Endothelial cell of umbilical vein (primary cell): ENCODE results near the gene SNU13. TPM values are rescaled to one million over a fixed set of nuclear protein-coding genes. Genes with fewer than 3 reads are reported as not detected.

Experiments
- BruUV-seq: library from RNA; stranded (reverse); fragments of 400-500 nt; replicated peaks from 2 replicates; lab custom pipeline; 2021; lab: Mats Ljungman, UMichigan
- CTCF ChIA-PET: fragments of 300-600, 350-600 bp; sonication (Branson Sonifier 250); formaldehyde crosslinking; loops from one replicate; lab custom pipeline; 2021; ENCODE audit warnings: antibody characterized with exemption, inconsistent platforms; lab: Charles Lee
- POLR2A ChIA-PET: fragments of 300-600, 350-600 bp; sonication (Branson Sonifier 250); formaldehyde crosslinking; loops from one replicate; lab custom pipeline; 2021; ENCODE audit warnings: antibody characterized with exemption, inconsistent platforms; lab: Charles Lee
- DNase-seq: peaks from one replicate; pipeline ENCODE4 v3.0.0-alpha.2; 2011; ENCODE audit warnings: low read depth, low spot score
- FAIRE-seq: peaks from 2 replicates; lab custom pipeline; 2011; peaks lifted over from hg19 to GRCh38; lab: Jason Lieb, UNC
- H2AFZ ChIP-seq: 2 replicates; pipeline ENCODE4 v1.6.0; 2012; ENCODE audit warnings: low read depth, low read length, control low read depth, inconsistent platforms
- H3K27ac ChIP-seq: 2 replicates; pipeline ENCODE4 v1.5.1; 2011; ENCODE audit warnings: low read depth, mild to moderate bottlenecking, control low read depth, low read length, moderate library complexity; ENCODE audit not compliant: insufficient read depth
- H3K27me3 ChIP-seq, 2 experiments: 2 replicates each; pipeline versions ENCODE4 v1.6.0 to v1.6.1; 2011; ENCODE audit warnings: low read length in 2 of 2, mixed read lengths in 1 of 2; ENCODE audit not compliant: control insufficient read depth in 2 of 2, insufficient read depth in 2 of 2
- H3K36me3 ChIP-seq, 2 experiments: 2 replicates in 1 of 2; 3 replicates in 1 of 2; pipeline ENCODE4 v1.5.1; 2011; ENCODE audit warnings: low read length in 2 of 2, mild to moderate bottlenecking in 1 of 2, moderate library complexity in 1 of 2; ENCODE audit not compliant: control insufficient read depth in 2 of 2, insufficient read depth in 2 of 2; ENCODE audit errors: extremely low read depth in 1 of 2
- H3K4me1 ChIP-seq: 3 replicates; pipeline ENCODE4 v1.5.1; 2011; ENCODE audit warnings: mild to moderate bottlenecking, low read length; ENCODE audit not compliant: control insufficient read depth, insufficient read depth; ENCODE audit errors: extremely low read depth
- H3K4me2 ChIP-seq: 2 replicates; pipeline ENCODE4 v1.6.1; 2011; ENCODE audit warnings: low read length, control low read depth, mixed read lengths; ENCODE audit not compliant: insufficient read depth
- H3K4me3 ChIP-seq, 3 experiments: fragments of 200-600 bp in 1 of 3; sonication (generic), shearing (Covaris generic) in 1 of 3; replicated peaks in 1 of 3; 2 replicates each; pipeline ENCODE4 v1.5.1; 2011 to 2016; ENCODE audit warnings: control low read depth in 3 of 3, low read length in 3 of 3, mild to moderate bottlenecking in 2 of 3, inconsistent platforms in 1 of 3, low read depth in 1 of 3, moderate library complexity in 1 of 3; ENCODE audit not compliant: insufficient read depth in 1 of 3
- H3K79me2 ChIP-seq: 2 replicates; pipeline ENCODE4 v1.6.0; 2012; ENCODE audit warnings: low read length, inconsistent platforms; ENCODE audit not compliant: control insufficient read depth, insufficient read depth
- H3K9ac ChIP-seq: replicated peaks from 2 replicates; pipeline ENCODE3; 2011; ENCODE audit warnings: low read length, control low read depth; ENCODE audit not compliant: insufficient read depth; ENCODE audit errors: extremely low read depth
- H3K9me1 ChIP-seq: replicated peaks from 3 replicates; pipeline ENCODE4 v1.6.0; 2011; ENCODE audit warnings: mild to moderate bottlenecking, low read length; ENCODE audit not compliant: control insufficient read depth, insufficient read depth; ENCODE audit errors: extremely low read depth
- H3K9me3 ChIP-seq: replicated peaks from 2 replicates; pipeline ENCODE4 v1.5.1; 2012; ENCODE audit warnings: low read length, inconsistent platforms; ENCODE audit not compliant: control insufficient read depth, insufficient read depth
- H4K20me1 ChIP-seq: replicated peaks from 2 replicates; pipeline ENCODE3; 2011; ENCODE audit warnings: mild to moderate bottlenecking, low read length; ENCODE audit not compliant: control insufficient read depth, insufficient read depth; ENCODE audit errors: extremely low read depth
- CTCF ChIP-seq, 2 donors: IDR thresholded peaks; 1 replicate in 1 of 2; 2 replicates in 1 of 2; pipeline ENCODE4 v1.5.1; 2011; ENCODE audit warnings: low read length in 2 of 2, mild to moderate bottlenecking in 2 of 2, moderate library complexity in 2 of 2, control low read depth in 1 of 2, inconsistent platforms in 1 of 2, low read depth in 1 of 2; ENCODE audit not compliant: insufficient read depth in 1 of 2; ENCODE audit errors: extremely low read depth in 1 of 2
- EZH2 ChIP-seq: IDR thresholded peaks from 2 replicates; pipeline ENCODE4 v1.6.1; 2012; ENCODE audit warnings: borderline replicate concordance, low read depth, mild to moderate bottlenecking, moderate library complexity, low read length, inconsistent platforms; ENCODE audit not compliant: severe bottlenecking
- FOS ChIP-seq: IDR thresholded peaks from 2 replicates; pipeline ENCODE4 v1.6.1; 2011; ENCODE audit warnings: mild to moderate bottlenecking, low read length, moderate library complexity, borderline replicate concordance; ENCODE audit not compliant: insufficient read depth
- GATA2 ChIP-seq: IDR thresholded peaks from 2 replicates; pipeline ENCODE4 v1.7.0; 2011; ENCODE audit warnings: low read depth, mild to moderate bottlenecking, moderate library complexity, mixed read lengths, low read length; ENCODE audit not compliant: insufficient read length, insufficient read depth
- JUN ChIP-seq: IDR thresholded peaks from 2 replicates; pipeline ENCODE4 v1.6.1; 2011; ENCODE audit warnings: borderline replicate concordance, low read depth; ENCODE audit not compliant: insufficient read length, insufficient read depth
- MAX ChIP-seq: IDR thresholded peaks from 2 replicates; pipeline ENCODE4 v1.6.1; 2011; ENCODE audit not compliant: insufficient read depth, insufficient read length
- MYC ChIP-seq: IDR thresholded peaks from one replicate; pipeline ENCODE4 v1.6.1; 2011; ENCODE audit warnings: mild to moderate bottlenecking, low read depth, low read length
- POLR2A ChIP-seq: IDR thresholded peaks from 2 replicates; pipeline ENCODE4 v1.6.1; 2012; ENCODE audit warnings: low read depth, mild to moderate bottlenecking, control low read depth, low read length
- POLR2AphosphoS5 ChIP-seq: IDR thresholded peaks from 2 replicates; pipeline ENCODE4 v1.6.1; 2012; ENCODE audit warnings: low read depth, mild to moderate bottlenecking, control low read depth, low read length, moderate library complexity; ENCODE audit not compliant: insufficient read depth
- dilution Hi-C: fragments of 300-500 bp; cut with MboI; formaldehyde crosslinking; loops from one replicate; pipeline ENCODE4 v1.15.0; 2019; ENCODE audit warnings: low sequenced_read_pairs; ENCODE audit not compliant: extremely low pct_ligation_motif_present
- intact Hi-C: fragments of 100-400 bp; cut with micrococcal nuclease; formaldehyde crosslinking; loops from one replicate; pipeline ENCODE4 v1.10.0; 2022
- polyA plus RNA-seq, 4 experiments: library from polyadenylated mRNA; depleted of rRNA in 3 of 4; stranded (reverse) in 3 of 4; unstranded in 1 of 4; fragments of >200 nt; gene quantifications; 2 replicates each; pipeline versions ENCODE4 v1.2.1 to v1.2.3, GENCODE V29; 2011 to 2012; ENCODE audit warnings: missing spikeins in 1 of 4
- total RNA-seq: library from RNA; stranded (reverse); gene quantifications from 2 replicates; pipeline ENCODE4 v1.2.3, GENCODE V29; 2021

SNU13 gene
- total and polyA plus RNA-seq, 2 donors (not counting 3 experiments of a cell fraction or from before 2014, with no cell fraction given) = 138 to 194 TPM

GRCh38 chr22:41641854-41642253 lies 46.8 kb downstream of the SNU13 start:
- H3K36me3 ChIP-seq = peaks cover 19 to 28% of the 10 kb centered on the region in 2 experiments
- ChIA-PET CTCF (interaction anchor here (0.6 kb wide), 1 partner anchor 8 kb away, joined by 3 read pairs; no protein-coding TSS in a partner anchor), POLR2A (no interaction called here)
- H3K4me1 ChIP-seq = no peaks in the 10 kb centered on the region
- FAIRE-seq (no peak), DNase-seq (no peak)
- no peaks in the 10 kb centered on the region for H3K27me3 ChIP-seq
- no peaks in the 10 kb centered on the region for H3K9me1 ChIP-seq
- H3K9ac ChIP-seq = no peak overlapping the region
- H2AFZ ChIP-seq = no peak overlapping the region
- dilution Hi-C loops = no loop called here
- TF ChIP-seq FOS = no peak
- no peak for TF ChIP-seq POLR2AphosphoS5
- TF ChIP-seq MYC = no peak
- TF ChIP-seq POLR2A = no peak
- no peak for TF ChIP-seq GATA2
- no peak for TF ChIP-seq EZH2
- TF ChIP-seq JUN = no peak
- TF ChIP-seq MAX = no peak
- no peak for TF ChIP-seq CTCF (IDR thresholded peaks at IDR 0.05; ENCODE audit: extremely low read depth in 1 of 2, insufficient read depth in 1 of 2, low read depth in 1 of 2, low read length in 2 of 2)
- H3K9me3 ChIP-seq = no peaks in the 10 kb centered on the region
- H3K4me3 ChIP-seq = no peak overlapping the region
- no peaks in the 10 kb centered on the region for H4K20me1 ChIP-seq
- intact Hi-C loops = no loop called here
- no TSS peak for BruUV-seq
- no peak overlapping the region for H3K27ac ChIP-seq
- peaks cover 24% of the 10 kb centered on the region for H3K79me2 ChIP-seq
- H3K4me2 ChIP-seq = no peak overlapping the region
